SHP77 (cell line): ENCODE measurements around the gene FAM163B.
A peak's percentile ranks its signal among the peaks of the same experiment; 100 is the strongest.
"Not testable (repeated sequence)": the region's sequence is repeated elsewhere in the genome, so short reads cannot be mapped to it uniquely, and the experiment has no call there.

Experiments
- DNase-seq, 2 experiments: peaks; one replicate each; lab custom pipeline; 2025; lab: John Stamatoyannopoulos, UW

Gene FAM163B

DNA sequence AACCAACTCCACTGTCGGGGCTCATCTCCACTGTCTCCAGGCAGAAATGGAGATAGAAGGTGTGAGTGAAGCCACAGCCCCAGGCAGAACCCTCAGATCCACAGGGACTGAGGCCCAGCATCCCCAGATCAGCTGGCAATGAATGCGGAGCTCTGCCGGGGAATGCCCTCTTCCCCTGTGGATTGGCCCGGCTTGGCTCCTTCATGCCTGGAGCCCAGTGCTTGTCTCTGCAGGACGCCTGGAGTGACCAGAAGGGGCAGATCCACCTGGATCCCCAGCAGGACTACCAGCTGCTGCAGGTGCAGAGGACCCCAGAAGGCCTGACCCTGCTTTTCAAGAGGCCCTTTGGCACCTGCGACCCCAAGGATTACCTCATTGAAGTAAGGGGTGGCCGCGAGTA, 30.4 kb upstream of the FAM163B start:
- no peak for DNase-seq

- DNase-seq, result no peak
These were observed 29.5 kb upstream of the FAM163B start for GRCh38 chr9:133638711-133639110.

GRCh38 chr9:133638076-133638475, 28.9 kb upstream of the FAM163B start:
- no peak for DNase-seq

DNA sequence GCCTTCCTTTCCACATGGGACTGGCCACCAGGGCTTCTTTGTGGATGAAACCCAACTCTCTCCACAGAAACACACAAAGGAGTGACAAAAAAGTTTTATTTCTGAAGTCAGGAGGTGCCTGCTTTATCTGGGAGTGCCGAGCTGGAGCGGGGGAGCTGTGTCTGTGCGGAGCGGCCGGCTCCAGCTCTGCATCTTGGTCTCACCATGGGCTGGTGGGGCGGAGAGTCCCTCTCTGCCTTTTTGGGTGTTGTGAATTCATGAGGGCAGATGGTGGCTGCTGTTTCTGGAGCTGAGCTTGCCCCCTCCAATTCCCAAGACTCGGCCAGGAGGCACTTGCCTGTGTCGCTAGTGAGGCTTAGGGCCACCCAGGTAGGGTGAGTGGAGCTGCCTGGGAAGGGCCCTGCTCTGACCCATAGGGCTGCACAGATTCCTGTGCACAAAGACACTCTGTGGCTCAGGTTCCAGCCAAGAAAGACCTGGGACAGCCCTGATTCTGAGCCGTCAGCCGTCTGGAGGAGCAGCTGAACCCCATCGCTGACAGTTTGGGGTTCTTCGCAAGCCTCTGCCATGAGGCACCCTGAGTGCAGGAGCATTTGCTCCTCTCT, 28.4 kb upstream of the FAM163B start:
- no peak for DNase-seq

- no peak for DNase-seq
These were observed 27.7 kb upstream of the FAM163B start for GRCh38 chr9:133636902-133637301.

DNA sequence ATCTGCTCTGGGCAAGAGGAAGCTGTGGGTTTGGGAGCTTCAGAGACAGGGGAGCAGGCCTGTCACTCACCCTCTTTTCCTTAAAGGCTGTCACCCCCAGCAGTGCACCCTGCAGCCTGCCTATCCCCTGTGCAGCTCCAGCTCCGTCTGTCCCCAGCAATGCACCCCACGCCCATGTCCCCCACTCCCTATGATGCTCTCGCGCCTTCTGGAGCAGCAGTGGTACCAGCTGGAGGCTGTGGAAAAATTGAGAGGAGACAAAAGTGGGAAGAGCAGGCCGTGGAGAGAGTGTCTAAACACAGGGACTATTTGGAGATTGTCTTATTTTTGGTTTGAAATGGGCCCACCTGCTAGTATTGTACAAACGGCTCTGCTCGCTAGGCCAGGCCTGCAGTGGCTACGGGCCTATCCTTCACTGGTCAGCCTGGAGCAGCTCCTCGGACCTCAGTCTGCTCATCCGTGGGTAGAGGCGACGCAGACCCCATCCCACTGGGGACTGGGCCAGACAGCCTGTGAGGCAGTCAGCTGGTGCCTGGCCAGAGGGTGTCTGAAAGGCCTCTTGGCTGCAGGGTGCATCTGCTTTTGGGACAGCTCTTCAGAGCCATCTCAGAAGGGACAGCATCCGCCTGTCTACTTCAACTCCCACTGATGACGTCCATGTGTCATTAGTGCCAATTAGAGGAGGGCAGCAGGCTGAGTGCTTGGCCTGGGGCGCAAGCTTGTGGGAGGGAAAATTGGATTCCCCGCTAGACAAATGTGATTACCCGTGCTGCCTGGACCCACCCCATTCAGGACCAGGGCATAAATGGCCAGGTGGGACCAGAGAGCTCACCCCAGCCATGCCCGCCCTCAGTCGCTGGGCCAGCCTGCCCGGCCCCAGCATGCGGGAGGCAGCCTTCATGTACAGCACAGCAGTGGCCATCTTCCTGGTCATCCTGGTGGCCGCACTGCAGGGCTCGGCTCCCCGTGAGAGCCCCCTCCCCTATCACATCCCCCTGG, 26.6 kb upstream of the FAM163B start, which contains the start of gene DBH:
Gene DBH, plus strand, starts transcription at position 831 of the 999 bp plus-strand sequence. Its CDS starts 9 bp downstream, at position 840.
- no peak for DNase-seq

DNA sequence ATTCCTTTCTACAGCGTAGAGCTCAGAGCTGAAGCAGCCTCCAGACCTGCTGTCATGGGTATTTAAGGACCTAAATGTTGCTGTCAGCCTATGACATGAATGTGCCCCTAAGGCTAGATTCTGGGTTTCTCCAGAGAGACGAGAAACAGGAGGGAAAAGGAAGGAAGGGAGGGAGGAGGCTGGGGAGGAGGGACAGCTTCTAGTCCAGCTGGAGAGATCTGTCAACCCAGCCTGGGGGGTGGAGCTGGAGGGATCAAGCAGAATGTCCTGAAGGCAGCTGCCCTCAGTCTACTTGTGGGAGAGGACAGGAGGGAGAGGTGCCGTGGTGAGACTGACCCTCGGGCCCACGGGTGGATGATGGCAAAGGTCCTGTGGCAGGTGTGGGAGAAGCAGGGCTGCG, 25.9 kb upstream of the FAM163B start:
- DNase-seq, result peak in 1 of 2 experiments; percentile 25

DNA sequence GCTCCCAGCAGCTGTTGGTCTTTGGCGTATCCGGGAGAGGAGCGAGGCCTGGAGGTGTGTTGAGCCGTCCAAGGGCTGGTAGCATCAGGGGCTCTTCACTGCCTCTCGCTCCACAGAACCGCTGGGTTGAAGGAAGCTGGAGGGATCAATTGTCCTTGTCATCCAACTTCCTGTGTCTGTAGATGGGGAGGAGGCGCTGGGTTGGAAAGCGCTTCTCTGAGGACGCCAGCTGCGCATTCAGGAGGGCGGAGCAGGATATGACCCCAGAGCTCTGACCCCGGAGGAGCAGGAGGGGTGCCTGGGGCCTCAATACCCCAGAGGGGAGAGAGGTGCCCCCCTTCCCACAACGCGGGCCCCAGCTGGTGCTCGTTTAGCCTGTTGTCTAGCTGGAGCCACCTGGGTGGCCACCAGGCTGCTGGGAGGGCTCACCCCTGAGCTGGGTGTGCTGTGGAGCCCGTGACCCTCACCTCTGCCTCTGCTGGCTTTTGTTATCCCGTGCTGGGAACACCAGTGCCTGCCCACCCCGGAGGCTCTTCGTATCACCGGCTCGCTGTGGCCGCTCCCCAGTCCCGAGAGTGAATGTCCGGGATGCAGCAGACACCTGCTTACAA, 25.0 kb upstream of the FAM163B start:
- peak; percentile 66 to 79 for DNase-seq

DNA sequence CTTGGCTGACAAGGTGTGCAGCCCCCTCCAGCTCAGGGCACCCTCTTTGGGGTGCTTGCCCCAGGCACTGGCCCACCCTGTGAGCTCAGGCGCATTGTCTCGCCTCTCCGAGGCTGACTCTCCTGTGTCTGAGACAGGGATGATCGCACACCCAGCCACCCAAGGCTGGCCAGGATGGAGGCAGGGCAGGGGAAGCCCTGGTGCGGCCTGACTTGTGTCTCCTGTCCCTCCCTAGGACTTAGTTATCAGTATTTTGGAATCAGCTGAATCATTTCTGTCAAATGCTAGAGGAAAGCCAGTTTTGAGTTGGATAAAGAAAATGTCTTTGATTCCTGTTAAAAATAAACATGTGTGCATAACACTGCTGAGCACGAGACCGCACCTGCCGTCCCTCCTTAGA, 24.5 kb upstream of the FAM163B start:
- DNase-seq, result no peak

GRCh38 chr9:133632806-133633680, 23.9 kb upstream of the FAM163B start:
- DNase-seq, result no peak

DNA sequence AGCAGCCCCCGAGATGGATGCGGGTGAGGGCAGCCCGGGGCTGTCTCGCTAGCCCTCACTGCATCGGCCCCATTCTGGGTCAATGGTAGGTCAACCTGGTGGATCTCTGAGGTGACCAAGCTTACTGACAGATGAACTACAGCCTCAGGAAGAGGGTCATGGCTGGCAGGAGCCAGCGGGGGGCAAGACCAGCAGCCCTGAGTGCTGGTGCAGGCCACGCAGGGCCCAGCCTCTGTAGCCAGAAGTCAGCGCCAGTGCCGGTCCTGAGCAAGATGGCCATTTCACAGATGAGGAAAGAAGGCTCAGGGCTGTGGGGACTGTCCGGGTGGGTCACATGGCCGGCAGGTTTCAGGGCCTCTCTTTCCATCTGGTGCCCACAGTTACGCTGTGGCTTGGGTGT, 21.9 kb upstream of the FAM163B start:
- DNase-seq, result no peak

DNA sequence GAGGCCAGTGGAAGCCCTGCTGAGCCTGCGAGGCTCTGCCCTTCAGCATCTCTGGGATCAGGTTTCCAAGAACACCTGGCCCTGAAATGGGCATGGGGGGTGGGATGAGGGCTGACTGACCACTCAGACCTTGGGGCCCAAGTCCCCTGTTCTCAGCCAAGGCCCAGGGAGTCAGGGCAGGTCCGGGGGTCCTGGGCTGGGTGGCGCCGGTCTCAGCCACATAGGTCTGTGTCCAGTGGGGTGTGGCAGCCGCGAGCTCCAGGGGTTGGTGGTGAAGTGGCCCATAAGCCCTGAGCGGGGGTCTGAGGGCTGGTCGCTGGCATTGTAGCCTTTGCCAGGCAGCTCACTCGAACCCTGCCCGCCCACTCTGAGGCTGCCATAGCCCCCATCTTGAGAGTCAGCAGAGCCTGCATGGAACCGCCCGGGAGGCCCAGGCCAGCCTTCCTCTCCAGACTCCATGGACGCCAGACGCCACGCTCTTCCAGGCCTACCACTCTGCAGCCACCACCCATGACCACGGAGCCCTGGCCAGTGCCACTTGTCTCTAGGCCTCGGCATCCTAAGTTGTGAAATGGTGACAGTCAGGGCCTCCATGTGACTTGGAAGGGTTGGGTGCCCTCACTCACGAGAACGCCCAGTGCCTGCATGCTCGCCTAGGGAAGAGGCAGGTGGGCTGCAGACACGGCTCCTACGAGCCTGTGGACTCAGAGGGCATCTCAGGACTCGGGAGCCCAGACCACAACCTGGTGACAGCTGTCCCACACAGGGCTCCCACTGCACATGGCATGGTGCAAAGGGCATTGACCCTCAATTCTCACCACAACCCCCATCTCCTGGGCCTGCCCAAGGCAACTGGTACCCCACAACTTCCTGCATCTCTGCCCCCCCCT, 20.3 kb upstream of the FAM163B start:
- DNase-seq, result no peak

GRCh38 chr9:133628766-133629165, 19.6 kb upstream of the FAM163B start:
- DNase-seq, result no peak

DNA sequence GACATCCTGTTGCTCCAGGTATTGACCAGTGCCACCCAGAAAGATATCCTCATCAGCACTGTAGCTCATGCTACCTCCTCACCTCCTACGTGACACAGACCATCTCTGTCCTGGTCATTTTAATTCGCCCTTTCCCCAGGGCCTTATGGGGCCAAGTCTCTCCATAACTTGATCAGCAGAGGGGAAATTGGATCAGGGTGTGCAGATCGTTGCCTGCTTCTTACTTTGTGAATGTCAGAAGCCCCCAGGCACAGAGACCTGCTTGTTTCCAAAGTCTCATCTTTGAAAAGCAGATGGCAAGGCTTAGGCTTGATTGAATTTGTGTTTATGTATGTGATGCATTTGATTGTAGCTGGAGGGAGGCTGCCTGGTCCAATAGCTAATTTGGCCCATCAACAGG, 18.2 kb upstream of the FAM163B start:
- no peak for DNase-seq

GRCh38 chr9:133626008-133626407, 16.8 kb upstream of the FAM163B start:
- DNase-seq, result not testable (repeated sequence)

GRCh38 chr9:133622555-133622954, 13.4 kb upstream of the FAM163B start:
- no peak for DNase-seq

DNA sequence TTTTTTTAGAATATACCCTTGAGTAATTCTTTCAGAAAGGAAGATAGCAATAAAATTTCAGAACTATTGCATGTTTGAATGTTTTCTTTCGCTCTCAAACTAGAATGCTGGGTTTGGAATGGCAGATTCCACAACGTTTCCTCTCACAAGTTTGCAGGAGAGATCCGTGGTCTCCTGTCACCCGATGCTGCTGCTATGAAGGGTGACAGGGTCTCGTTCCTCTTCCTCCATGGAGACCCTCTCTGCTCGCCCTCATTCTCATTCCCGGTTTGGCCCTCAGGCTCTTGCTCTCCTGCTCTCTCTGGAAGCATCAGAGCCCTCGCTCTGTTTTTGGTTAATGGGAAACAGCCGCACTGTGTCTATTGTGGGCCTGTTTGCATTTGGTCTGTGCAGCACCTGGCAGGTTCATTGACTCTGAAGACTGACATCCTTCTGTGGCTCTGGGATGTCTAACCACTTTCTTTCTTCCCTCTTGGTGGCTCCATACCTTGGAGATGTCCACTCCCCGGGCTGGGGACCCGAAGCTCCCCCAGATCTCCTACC, 12.6 kb upstream of the FAM163B start:
- peak in 1 of 2 experiments; percentile 27 for DNase-seq

DNA sequence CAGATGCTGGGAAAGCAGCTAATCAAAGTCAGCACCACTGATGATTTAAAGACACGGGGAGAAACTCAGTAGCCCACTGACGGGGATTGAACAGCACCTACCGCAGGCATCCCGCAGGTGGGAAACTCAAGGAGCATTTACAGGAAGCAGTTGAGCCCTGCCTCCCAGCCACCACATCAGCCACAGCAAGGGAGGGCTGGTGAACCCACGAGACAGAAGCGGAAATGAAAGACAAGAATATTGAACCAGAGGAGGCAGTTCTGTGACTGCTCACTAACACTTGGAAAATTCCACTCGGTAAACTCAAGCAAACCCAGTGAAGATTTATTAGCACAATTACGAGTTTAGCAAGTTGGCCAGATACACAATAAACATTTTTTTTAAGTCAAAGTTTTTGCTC, 10.6 kb upstream of the FAM163B start:
- peak in 1 of 2 experiments; percentile 53 for DNase-seq

- DNase-seq, result no peak
These were observed 9.5 kb upstream of the FAM163B start for GRCh38 chr9:133618726-133619125.

- no peak for DNase-seq
These were observed 7.6 kb upstream of the FAM163B start for GRCh38 chr9:133616643-133617405.
